ENCODE data around the gene STK39. TPM values are rescaled to one million over a fixed set of nuclear protein-coding genes. Genes with fewer than 3 reads are reported as not detected.
A peak's percentile ranks its signal among the peaks of the same experiment; 100 is the strongest.
"Not testable (repeated sequence)": the region's sequence is repeated elsewhere in the genome, so short reads cannot be mapped to it uniquely, and the experiment has no call there.

Gene STK39
- total and polyA plus RNA-seq, 9 donors: 15.2 to 23.2 (median 18.5) TPM

- WGBS (ENCODE audit: insufficient coverage): 42% methylated on average over 2 of the region's 2 CpGs
Observed at GRCh38 chr2:168091986-168092385, 155.4 kb downstream of the STK39 start.

GRCh38 chr2:168090366-168091135 is 156.8 kb downstream of the STK39 start:
- 52% methylated on average over 2 of the region's 8 CpGs for WGBS (ENCODE audit: insufficient coverage)

More at GRCh38 chr2:168091986-168092385, 155.4 kb downstream of the STK39 start:
- no peak overlapping the region for H3K4me3 ChIP-seq (ENCODE audit: low read length)
- DNase-seq: no peak
- H3K27me3 ChIP-seq (ENCODE audit: control insufficient read depth, insufficient read depth, low read length): no peaks in the 10 kb centered on the region
- no peak overlapping the region for H3K27ac ChIP-seq (ENCODE audit: low read length)
- H3K36me3 ChIP-seq (ENCODE audit: control insufficient read depth, insufficient read depth, low read length): peaks cover 2% of the 10 kb centered on the region
- H3K9me3 ChIP-seq (replicated peaks; ENCODE audit: control insufficient read depth, low read depth, low read length): no peaks in the 10 kb centered on the region
- H3K4me1 ChIP-seq (ENCODE audit: control insufficient read depth, insufficient read depth, low read length): no peaks in the 10 kb centered on the region

GRCh38 chr2:168089200-168089599 is 158.2 kb downstream of the STK39 start:
- H3K36me3 ChIP-seq (ENCODE audit: control insufficient read depth, insufficient read depth, low read length): no peaks in the 10 kb centered on the region
- no peaks in the 10 kb centered on the region for H3K27me3 ChIP-seq (ENCODE audit: control insufficient read depth, insufficient read depth, low read length)
- WGBS (ENCODE audit: insufficient coverage): no CpG with 5 or more reads among the region's 1 CpG
- no peaks in the 10 kb centered on the region for H3K9me3 ChIP-seq (replicated peaks; ENCODE audit: control insufficient read depth, low read depth, low read length)
- H3K4me1 ChIP-seq (ENCODE audit: control insufficient read depth, insufficient read depth, low read length): no peaks in the 10 kb centered on the region
- no peak overlapping the region for H3K4me3 ChIP-seq (ENCODE audit: low read length)
- no peak for DNase-seq
- no peak overlapping the region for H3K27ac ChIP-seq (ENCODE audit: low read length)

More at GRCh38 chr2:168090366-168091135, 156.8 kb downstream of the STK39 start:
- DNase-seq: no peak
- no peak overlapping the region for H3K4me3 ChIP-seq (ENCODE audit: low read length)
- H3K27me3 ChIP-seq (ENCODE audit: control insufficient read depth, insufficient read depth, low read length): no peaks in the 10 kb centered on the region
- H3K27ac ChIP-seq (ENCODE audit: low read length): no peak overlapping the region
- no peaks in the 10 kb centered on the region for H3K4me1 ChIP-seq (ENCODE audit: control insufficient read depth, insufficient read depth, low read length)
- no peaks in the 10 kb centered on the region for H3K9me3 ChIP-seq (replicated peaks; ENCODE audit: control insufficient read depth, low read depth, low read length)
- H3K36me3 ChIP-seq (ENCODE audit: control insufficient read depth, insufficient read depth, low read length): no peaks in the 10 kb centered on the region

- H3K4me3 ChIP-seq (ENCODE audit: low read length): no peak overlapping the region
- 77% methylated on average over 2 of the region's 4 CpGs for WGBS (ENCODE audit: insufficient coverage)
- H3K4me1 ChIP-seq (ENCODE audit: control insufficient read depth, insufficient read depth, low read length): no peaks in the 10 kb centered on the region
- H3K27me3 ChIP-seq (ENCODE audit: control insufficient read depth, insufficient read depth, low read length): no peaks in the 10 kb centered on the region
- no peaks in the 10 kb centered on the region for H3K36me3 ChIP-seq (ENCODE audit: control insufficient read depth, insufficient read depth, low read length)
- no peaks in the 10 kb centered on the region for H3K9me3 ChIP-seq (replicated peaks; ENCODE audit: control insufficient read depth, low read depth, low read length)
- H3K27ac ChIP-seq (ENCODE audit: low read length): no peak overlapping the region
- no peak for DNase-seq
Observed at GRCh38 chr2:168087401-168087800, 160.0 kb downstream of the STK39 start.

GRCh38 chr2:168086851-168087250 is 160.5 kb downstream of the STK39 start:
- no peaks in the 10 kb centered on the region for H3K27me3 ChIP-seq (ENCODE audit: control insufficient read depth, insufficient read depth, low read length)
- H3K9me3 ChIP-seq (replicated peaks; ENCODE audit: control insufficient read depth, low read depth, low read length): no peaks in the 10 kb centered on the region
- WGBS (ENCODE audit: insufficient coverage): 77% methylated on average over 3 of the region's 5 CpGs
- no peaks in the 10 kb centered on the region for H3K4me1 ChIP-seq (ENCODE audit: control insufficient read depth, insufficient read depth, low read length)
- no peak for DNase-seq
- H3K36me3 ChIP-seq (ENCODE audit: control insufficient read depth, insufficient read depth, low read length): no peaks in the 10 kb centered on the region
- H3K27ac ChIP-seq (ENCODE audit: low read length): no peak overlapping the region
- no peak overlapping the region for H3K4me3 ChIP-seq (ENCODE audit: low read length)

GRCh38 chr2:168085801-168086361 is 161.5 kb downstream of the STK39 start:
- no peak overlapping the region for H3K4me3 ChIP-seq (ENCODE audit: low read length)
- no peak for DNase-seq
- 100% methylated on average over 1 of the region's 4 CpGs for WGBS (ENCODE audit: insufficient coverage)

GRCh38 chr2:168084288-168084687 is 163.1 kb downstream of the STK39 start:
- 80% methylated on average over 4 of the region's 4 CpGs for WGBS (ENCODE audit: insufficient coverage)
- DNase-seq: peak; percentile 10
- H3K4me3 ChIP-seq (ENCODE audit: low read length): no peak overlapping the region
- H3K36me3 ChIP-seq (ENCODE audit: control insufficient read depth, insufficient read depth, low read length): no peaks in the 10 kb centered on the region
- no peaks in the 10 kb centered on the region for H3K9me3 ChIP-seq (replicated peaks; ENCODE audit: control insufficient read depth, low read depth, low read length)
- no peaks in the 10 kb centered on the region for H3K27me3 ChIP-seq (ENCODE audit: control insufficient read depth, insufficient read depth, low read length)
- no peak overlapping the region for H3K27ac ChIP-seq (ENCODE audit: low read length)
- no peaks in the 10 kb centered on the region for H3K4me1 ChIP-seq (ENCODE audit: control insufficient read depth, insufficient read depth, low read length)

More at GRCh38 chr2:168085801-168086361, 161.5 kb downstream of the STK39 start:
- no peaks in the 10 kb centered on the region for H3K9me3 ChIP-seq (replicated peaks; ENCODE audit: control insufficient read depth, low read depth, low read length)
- H3K27me3 ChIP-seq (ENCODE audit: control insufficient read depth, insufficient read depth, low read length): no peaks in the 10 kb centered on the region
- no peak overlapping the region for H3K27ac ChIP-seq (ENCODE audit: low read length)
- no peaks in the 10 kb centered on the region for H3K36me3 ChIP-seq (ENCODE audit: control insufficient read depth, insufficient read depth, low read length)
- no peaks in the 10 kb centered on the region for H3K4me1 ChIP-seq (ENCODE audit: control insufficient read depth, insufficient read depth, low read length)

- not testable (repeated sequence) for H3K27me3 ChIP-seq (ENCODE audit: control insufficient read depth, insufficient read depth, low read length); H3K27ac ChIP-seq (ENCODE audit: low read length); H3K9me3 ChIP-seq (replicated peaks; ENCODE audit: control insufficient read depth, low read depth, low read length); H3K4me3 ChIP-seq (ENCODE audit: low read length); DNase-seq; H3K36me3 ChIP-seq (ENCODE audit: control insufficient read depth, insufficient read depth, low read length); H3K4me1 ChIP-seq (ENCODE audit: control insufficient read depth, insufficient read depth, low read length)
- no CpG with 5 or more reads among the region's 3 CpGs for WGBS (ENCODE audit: insufficient coverage)
Observed at GRCh38 chr2:168081452-168081851, 165.9 kb downstream of the STK39 start.

GRCh38 chr2:168079236-168079635 is 168.2 kb downstream of the STK39 start:
- Histone ChIP-seq H3K27me3 (ENCODE audit: control insufficient read depth, insufficient read depth, low read length) (no peaks in the 10 kb centered on the region), H3K4me3 (ENCODE audit: low read length) (no peak overlapping the region), H3K36me3 (ENCODE audit: control insufficient read depth, insufficient read depth, low read length) (peaks cover 2% of the 10 kb centered on the region), H3K9me3 (replicated peaks; ENCODE audit: control insufficient read depth, low read depth, low read length) (no peaks in the 10 kb centered on the region), H3K4me1 (ENCODE audit: control insufficient read depth, insufficient read depth, low read length) (peaks cover 3% of the 10 kb centered on the region), H3K27ac (ENCODE audit: low read length) (no peak overlapping the region)
- DNase-seq: no peak
- 100% methylated on average over 2 of the region's 3 CpGs for WGBS (ENCODE audit: insufficient coverage)

- no peak overlapping the region for H3K4me3 ChIP-seq (ENCODE audit: low read length)
- no peaks in the 10 kb centered on the region for H3K27me3 ChIP-seq (ENCODE audit: control insufficient read depth, insufficient read depth, low read length)
- peak; percentile 84 for DNase-seq
- H3K36me3 ChIP-seq (ENCODE audit: control insufficient read depth, insufficient read depth, low read length): peaks cover 5% of the 10 kb centered on the region
- H3K4me1 ChIP-seq (ENCODE audit: control insufficient read depth, insufficient read depth, low read length): peaks cover 3% of the 10 kb centered on the region
- no CpG with 5 or more reads among the region's 3 CpGs for WGBS (ENCODE audit: insufficient coverage)
- H3K9me3 ChIP-seq (replicated peaks; ENCODE audit: control insufficient read depth, low read depth, low read length): no peaks in the 10 kb centered on the region
- H3K27ac ChIP-seq (ENCODE audit: low read length): peak overlapping the region; percentile 29
Observed at GRCh38 chr2:168076731-168077130, 170.7 kb downstream of the STK39 start.
